ENCODE results near the gene MEI1. TPM values are rescaled to one million over a fixed set of nuclear protein-coding genes. Genes with fewer than 3 reads are reported as not detected.

The MEI1 gene
- total and polyA plus RNA-seq, 9 of the 15 experiments (the other 6 are each of a cell fraction or from before 2014, with no cell fraction given) = 0.08 to 0.68 (median 0.18) TPM; not detected in 2

GRCh38 chr22:41801147-41801819, 102.0 kb downstream of the MEI1 start:
- in situ Hi-C loops (cut with MboI) = no loop called here
- H3K27me3 ChIP-seq (ENCODE audit: control insufficient read depth in 2 of 2, insufficient read depth in 2 of 2, low read length in 2 of 2) = no peaks in the 10 kb centered on the region
- TF ChIP-seq, protein P1, sequence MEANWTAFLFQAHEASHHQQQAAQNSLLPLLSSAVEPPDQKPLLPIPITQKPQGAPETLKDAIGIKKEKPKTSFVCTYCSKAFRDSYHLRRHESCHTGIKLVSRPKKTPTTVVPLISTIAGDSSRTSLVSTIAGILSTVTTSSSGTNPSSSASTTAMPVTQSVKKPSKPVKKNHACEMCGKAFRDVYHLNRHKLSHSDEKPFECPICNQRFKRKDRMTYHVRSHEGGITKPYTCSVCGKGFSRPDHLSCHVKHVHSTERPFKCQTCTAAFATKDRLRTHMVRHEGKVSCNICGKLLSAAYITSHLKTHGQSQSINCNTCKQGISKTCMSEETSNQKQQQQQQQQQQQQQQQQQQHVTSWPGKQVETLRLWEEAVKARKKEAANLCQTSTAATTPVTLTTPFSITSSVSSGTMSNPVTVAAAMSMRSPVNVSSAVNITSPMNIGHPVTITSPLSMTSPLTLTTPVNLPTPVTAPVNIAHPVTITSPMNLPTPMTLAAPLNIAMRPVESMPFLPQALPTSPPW (CRISPR knock-in tag; IDR thresholded peaks at IDR 0.05) = no peak
- TF ChIP-seq HDAC1 (IDR thresholded peaks at IDR 0.05) (no peak), BCOR (IDR thresholded peaks at IDR 0.05) (peak; percentile 33; the same call in 1 of the 2 replicates), NONO (IDR thresholded peaks at IDR 0.05; ENCODE audit: low read depth in 2 of 2, low read length in 1 of 2) (no peak), PTBP1 (IDR thresholded peaks at IDR 0.05; ENCODE audit: low read depth, low read length) (no peak), BMI1 (IDR thresholded peaks at IDR 0.05; ENCODE audit: low read length) (no peak), NFIX (CRISPR knock-in tag; IDR thresholded peaks at IDR 0.05; ENCODE audit: low read depth) (no peak), IRF9 (tag; IDR thresholded peaks at IDR 0.05) (no peak), ZNF316 (IDR thresholded peaks at IDR 0.05) (no peak)
- TF ChIP-seq, protein P2, sequence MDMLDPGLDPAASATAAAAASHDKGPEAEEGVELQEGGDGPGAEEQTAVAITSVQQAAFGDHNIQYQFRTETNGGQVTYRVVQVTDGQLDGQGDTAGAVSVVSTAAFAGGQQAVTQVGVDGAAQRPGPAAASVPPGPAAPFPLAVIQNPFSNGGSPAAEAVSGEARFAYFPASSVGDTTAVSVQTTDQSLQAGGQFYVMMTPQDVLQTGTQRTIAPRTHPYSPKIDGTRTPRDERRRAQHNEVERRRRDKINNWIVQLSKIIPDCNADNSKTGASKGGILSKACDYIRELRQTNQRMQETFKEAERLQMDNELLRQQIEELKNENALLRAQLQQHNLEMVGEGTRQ (CRISPR knock-in tag; IDR thresholded peaks at IDR 0.05) = no peak
- TF ChIP-seq, protein P3, sequence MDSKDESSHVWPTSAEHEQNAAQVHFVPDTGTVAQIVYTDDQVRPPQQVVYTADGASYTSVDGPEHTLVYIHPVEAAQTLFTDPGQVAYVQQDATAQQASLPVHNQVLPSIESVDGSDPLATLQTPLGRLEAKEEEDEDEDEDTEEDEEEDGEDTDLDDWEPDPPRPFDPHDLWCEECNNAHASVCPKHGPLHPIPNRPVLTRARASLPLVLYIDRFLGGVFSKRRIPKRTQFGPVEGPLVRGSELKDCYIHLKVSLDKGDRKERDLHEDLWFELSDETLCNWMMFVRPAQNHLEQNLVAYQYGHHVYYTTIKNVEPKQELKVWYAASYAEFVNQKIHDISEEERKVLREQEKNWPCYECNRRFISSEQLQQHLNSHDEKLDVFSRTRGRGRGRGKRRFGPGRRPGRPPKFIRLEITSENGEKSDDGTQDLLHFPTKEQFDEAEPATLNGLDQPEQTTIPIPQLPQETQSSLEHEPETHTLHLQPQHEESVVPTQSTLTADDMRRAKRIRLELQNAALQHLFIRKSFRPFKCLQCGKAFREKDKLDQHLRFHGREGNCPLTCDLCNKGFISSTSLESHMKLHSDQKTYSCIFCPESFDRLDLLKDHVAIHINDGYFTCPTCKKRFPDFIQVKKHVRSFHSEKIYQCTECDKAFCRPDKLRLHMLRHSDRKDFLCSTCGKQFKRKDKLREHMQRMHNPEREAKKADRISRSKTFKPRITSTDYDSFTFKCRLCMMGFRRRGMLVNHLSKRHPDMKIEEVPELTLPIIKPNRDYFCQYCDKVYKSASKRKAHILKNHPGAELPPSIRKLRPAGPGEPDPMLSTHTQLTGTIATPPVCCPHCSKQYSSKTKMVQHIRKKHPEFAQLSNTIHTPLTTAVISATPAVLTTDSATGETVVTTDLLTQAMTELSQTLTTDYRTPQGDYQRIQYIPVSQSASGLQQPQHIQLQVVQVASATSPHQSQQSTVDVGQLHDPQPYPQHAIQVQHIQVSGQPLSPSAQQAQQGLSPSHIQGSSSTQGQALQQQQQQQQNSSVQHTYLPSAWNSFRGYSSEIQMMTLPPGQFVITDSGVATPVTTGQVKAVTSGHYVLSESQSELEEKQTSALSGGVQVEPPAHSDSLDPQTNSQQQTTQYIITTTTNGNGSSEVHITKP (IDR thresholded peaks at IDR 0.05; ENCODE audit: partially characterized antibody) = peak; percentile 43
- TF ChIP-seq, protein P4, sequence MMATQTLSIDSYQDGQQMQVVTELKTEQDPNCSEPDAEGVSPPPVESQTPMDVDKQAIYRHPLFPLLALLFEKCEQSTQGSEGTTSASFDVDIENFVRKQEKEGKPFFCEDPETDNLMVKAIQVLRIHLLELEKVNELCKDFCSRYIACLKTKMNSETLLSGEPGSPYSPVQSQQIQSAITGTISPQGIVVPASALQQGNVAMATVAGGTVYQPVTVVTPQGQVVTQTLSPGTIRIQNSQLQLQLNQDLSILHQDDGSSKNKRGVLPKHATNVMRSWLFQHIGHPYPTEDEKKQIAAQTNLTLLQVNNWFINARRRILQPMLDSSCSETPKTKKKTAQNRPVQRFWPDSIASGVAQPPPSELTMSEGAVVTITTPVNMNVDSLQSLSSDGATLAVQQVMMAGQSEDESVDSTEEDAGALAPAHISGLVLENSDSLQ (IDR thresholded peaks at IDR 0.05) = no peak
- intact Hi-C loops (cut with micrococcal nuclease) = loop anchor here (2.0 kb wide), 1 partner anchor 54 kb away; no protein-coding TSS in a partner anchor
- no peaks in the 10 kb centered on the region for H4K20me1 ChIP-seq (replicated peaks; ENCODE audit: control insufficient read depth, insufficient read depth, low read length)
- H3K9ac ChIP-seq (ENCODE audit: insufficient read depth in 1 of 2, low read depth in 2 of 2, low read length in 2 of 2) = peak overlapping the region; percentile 84 to 99
- WGBS (ENCODE audit: insufficient coverage, low coverage, missing lambda C conversion rate) = 0% methylated on average over 4 of the region's 4 CpGs
- ChIA-PET CTCF (ENCODE audit: low intra/inter-chr PET ratio) (no interaction called here), POLR2A (interaction anchor here (1.0 to 2.2 kb wide), 5 partner anchors 7 to 134 kb away, joined by 4 to 10 read pairs (median 8); no protein-coding TSS in a partner anchor)
- TSS peak; percentile 67 for BruUV-seq (replicated peaks)
- no peak for FAIRE-seq
- no peak for DNase-seq (ENCODE audit: extremely low read depth in 1 of 4, low spot score in 3 of 4)
- H3K36me3 ChIP-seq (ENCODE audit: control insufficient read depth, insufficient read depth, low read length) = no peaks in the 10 kb centered on the region
- H3K4me1 ChIP-seq (replicated peaks in 1 of 2; ENCODE audit: control insufficient read depth in 2 of 2, insufficient read depth in 2 of 2, low read length in 2 of 2) = peaks cover 13 to 20% of the 10 kb centered on the region in 2 experiments; a peak in 4 of 5 replicates
- peaks cover 25% of the 10 kb centered on the region for H3K79me2 ChIP-seq (ENCODE audit: control insufficient read depth, insufficient read depth, low read length)
- peak; percentile 7 for ATAC-seq
- H3K4me2 ChIP-seq (ENCODE audit: insufficient read depth, low read length) = peak overlapping the region; percentile 91
- H3K27ac ChIP-seq (ENCODE audit: extremely low read depth, low read depth, low read length) = peak overlapping the region; percentile 77
- H2AFZ ChIP-seq (ENCODE audit: low read depth, low read length) = peak overlapping the region; percentile 94; the same call in 1 of the 2 replicates
- no peaks in the 10 kb centered on the region for H3K9me1 ChIP-seq (ENCODE audit: control insufficient read depth, insufficient read depth, low read length)
- peak overlapping the region; percentile 78 for H3K4me3 ChIP-seq
- no peaks in the 10 kb centered on the region for H3K9me3 ChIP-seq (replicated peaks; ENCODE audit: control insufficient read depth, insufficient read depth, low read depth, low read length)

Measured in K562 (cell line).